GM19372 (cell line): ENCODE data around the gene AGRN.
"Not testable (repeated sequence)": the region's sequence is repeated elsewhere in the genome, so short reads cannot be mapped to it uniquely, and the experiment has no call there.

Experiments
- ATAC-seq: cut with Tn5 transposase; IDR thresholded peaks from one replicate; pipeline ENCODE4 v1.9.1; 2021; ENCODE audit warnings: mild to moderate bottlenecking, low read depth, moderate library complexity; ENCODE audit not compliant: unreplicated experiment

AGRN gene

GRCh38 chr1:1049318-1050165 lies 29.6 kb downstream of the AGRN start:
- no peak for ATAC-seq

GRCh38 chr1:1050577-1051052 lies 30.7 kb downstream of the AGRN start:
- ATAC-seq: no peak

- no peak for ATAC-seq
Measured at GRCh38 chr1:1051127-1051810, 31.3 kb downstream of the AGRN start.

GRCh38 chr1:1052003-1052840 lies 32.3 kb downstream of the AGRN start:
- ATAC-seq: no peak

GRCh38 chr1:1053022-1053421 lies 33.1 kb downstream of the AGRN start:
- ATAC-seq: no peak

- no peak for ATAC-seq
Measured at GRCh38 chr1:1053682-1054081, 33.8 kb downstream of the AGRN start.

GRCh38 chr1:1054099-1054700 lies 34.3 kb downstream of the AGRN start:
- no peak for ATAC-seq

GRCh38 chr1:1054971-1055370 lies 35.1 kb downstream of the AGRN start:
- ATAC-seq: no peak

GRCh38 chr1:1055841-1056736 lies 36.2 kb downstream of the AGRN start:
- ATAC-seq: no peak

GRCh38 chr1:1057769-1058087 lies 37.8 kb downstream of the AGRN start:
- not testable (repeated sequence) for ATAC-seq

- no peak for ATAC-seq
Measured at GRCh38 chr1:1058088-1058905, 38.4 kb downstream of the AGRN start.

- ATAC-seq: peak; percentile 39
Measured at GRCh38 chr1:1058921-1059493, 39.1 kb downstream of the AGRN start.

- peak; percentile 80 for ATAC-seq
Measured at GRCh38 chr1:1059494-1060280, 39.8 kb downstream of the AGRN start.

GRCh38 chr1:1060281-1061000 lies 40.5 kb downstream of the AGRN start:
- no peak for ATAC-seq

- no peak for ATAC-seq
Measured at GRCh38 chr1:1061682-1062345, 41.9 kb downstream of the AGRN start.

- ATAC-seq: no peak
Measured at GRCh38 chr1:1062348-1063163, 42.6 kb downstream of the AGRN start.
